SK-N-SH (cell line): ENCODE data around the gene ETF1. TPM values are rescaled to one million over a fixed set of nuclear protein-coding genes. Genes with fewer than 3 reads are reported as not detected.
A peak's percentile ranks its signal among the peaks of the same experiment; 100 is the strongest.

Experiments
- CTCF ChIA-PET: fragments of 300-600, 350-600 bp; formaldehyde crosslinking; extraction: SDS; loops from one replicate; lab custom pipeline; 2021; lab: Yijun Ruan, JAX
- POLR2A ChIA-PET: fragments of 350-600 bp; sonication (Branson Sonifier 250); formaldehyde crosslinking; extraction: SDS; loops from one replicate; lab custom pipeline; 2020; ENCODE audit warnings: antibody characterized with exemption, inconsistent platforms; lab: Yijun Ruan, JAX
- DNase-seq: peaks from one replicate; pipeline ENCODE4 v3.0.0; 2012
- H2AFZ ChIP-seq: fragments of 200-600 bp; sonication (generic); 2 replicates; pipeline ENCODE4 v1.8.1; 2016; ENCODE audit warnings: antibody characterized with exemption, mild to moderate bottlenecking, low read depth
- H3F3A ChIP-seq: fragments of 200-600 bp; sonication (generic); replicated peaks from 2 replicates; pipeline ENCODE3; 2016; ENCODE audit warnings: antibody characterized with exemption, mild to moderate bottlenecking; ENCODE audit not compliant: insufficient read depth
- H3K27ac ChIP-seq, 2 experiments: fragments of 200-500 bp in 1 of 2; fragments of 200-600 bp in 1 of 2; sonication (Bioruptor generic) in 1 of 2; sonication (generic), shearing (Covaris generic) in 1 of 2; 2 replicates each; pipeline versions ENCODE4 v1.5.1 to v1.6.1; 2014 to 2016; ENCODE audit warnings: low read depth in 2 of 2, inconsistent platforms in 1 of 2, low read length in 1 of 2, mild to moderate bottlenecking in 1 of 2, mixed read lengths in 1 of 2
- H3K27me3 ChIP-seq: fragments of 200-600 bp; sonication (generic), shearing (Covaris generic); 2 replicates; pipeline ENCODE4 v1.6.1; 2016; ENCODE audit warnings: mixed run types; ENCODE audit not compliant: insufficient read depth
- H3K36me3 ChIP-seq, 2 experiments: fragments of 200-500 bp in 1 of 2; fragments of 200-600 bp in 1 of 2; sonication (Bioruptor generic) in 1 of 2; sonication (generic) in 1 of 2; replicated peaks in 1 of 2; 2 replicates each; pipeline versions ENCODE3 to v1.5.1; 2014 to 2016; ENCODE audit warnings: low read length in 1 of 2, mild to moderate bottlenecking in 1 of 2; ENCODE audit not compliant: insufficient read depth in 2 of 2, control insufficient read depth in 1 of 2
- H3K4me1 ChIP-seq, 2 experiments: fragments of 200-500 bp in 1 of 2; fragments of 200-600 bp in 1 of 2; sonication (Bioruptor generic) in 1 of 2; sonication (generic), shearing (Covaris generic) in 1 of 2; 2 replicates each; pipeline versions ENCODE4 v1.5.1 to v1.6.1; 2014 to 2016; ENCODE audit warnings: low read depth in 1 of 2, low read length in 1 of 2, mixed run types in 1 of 2; ENCODE audit not compliant: insufficient read depth in 2 of 2, control insufficient read depth in 1 of 2
- H3K4me2 ChIP-seq: fragments of 200-600 bp; sonication (generic), shearing (Covaris generic); 2 replicates; pipeline ENCODE4 v1.6.1; 2017; ENCODE audit warnings: mixed run types
- H3K4me3 ChIP-seq, 2 experiments: fragments of 200-500 bp in 1 of 2; fragments of 200-600 bp in 1 of 2; sonication (Bioruptor generic) in 1 of 2; sonication (generic), shearing (Covaris generic) in 1 of 2; 2 replicates each; pipeline versions ENCODE4 v1.5.1 to v1.8.1; 2014 to 2016; ENCODE audit warnings: low read depth in 2 of 2, inconsistent platforms in 1 of 2, low read length in 1 of 2, mild to moderate bottlenecking in 1 of 2, mixed read lengths in 1 of 2, moderate library complexity in 1 of 2
- H3K79me2 ChIP-seq: fragments of 200-600 bp; sonication (generic); 2 replicates; pipeline ENCODE4 v1.8.1; 2017; ENCODE audit warnings: mild to moderate bottlenecking; ENCODE audit not compliant: insufficient read depth
- H3K9ac ChIP-seq: fragments of 200-600 bp; sonication (generic); 2 replicates; pipeline ENCODE4 v1.6.1; 2017; ENCODE audit warnings: mixed run types
- H3K9me2 ChIP-seq: fragments of 200-600 bp; sonication (generic); 2 replicates; pipeline ENCODE4 v1.6.1; 2017; ENCODE audit warnings: mixed run types
- H3K9me3 ChIP-seq: fragments of 200-600 bp; sonication (generic); 2 replicates; pipeline ENCODE4 v1.6.1; 2017; ENCODE audit warnings: mixed run types, mild to moderate bottlenecking, moderate library complexity
- H4K20me1 ChIP-seq: fragments of 200-600 bp; sonication (generic); 2 replicates; pipeline ENCODE4 v1.6.1; 2017; ENCODE audit warnings: mild to moderate bottlenecking, mixed run types; ENCODE audit not compliant: insufficient read depth
- CHD2 ChIP-seq: fragments of 150-350 bp; IDR thresholded peaks from 2 replicates; pipeline ENCODE4 v1.6.1; 2018; ENCODE audit warnings: low read length; ENCODE audit not compliant: partially characterized antibody
- EP300 ChIP-seq, 2 experiments: IDR thresholded peaks; 2 replicates each; pipeline versions ENCODE4 v1.4.0 to v1.6.1; 2012; ENCODE audit warnings: borderline replicate concordance in 1 of 2, low read depth in 1 of 2, low read length in 1 of 2
- FOXJ3 ChIP-seq: sonication (generic); formaldehyde crosslinking; IDR thresholded peaks from 2 replicates; pipeline ENCODE4 v1.5.1; 2020; ENCODE audit warnings: mild to moderate bottlenecking, missing genetic modification reagents
- GABPA ChIP-seq: IDR thresholded peaks from 2 replicates; pipeline ENCODE4 v1.4.0; 2012; ENCODE audit warnings: low read depth, mild to moderate bottlenecking
- GATA2 ChIP-seq: sonication (generic); formaldehyde crosslinking; IDR thresholded peaks from 2 replicates; pipeline ENCODE4 v1.5.0; 2020; ENCODE audit warnings: mild to moderate bottlenecking, missing genetic modification reagents
- JUND ChIP-seq: IDR thresholded peaks from 2 replicates; pipeline ENCODE4 v1.4.0; 2012
- MXI1 ChIP-seq: IDR thresholded peaks from 2 replicates; pipeline ENCODE4 v1.6.1; 2012; ENCODE audit warnings: mild to moderate bottlenecking, low read depth, low read length, improper control_type of control experiment
- POLR2AphosphoS5 ChIP-seq: IDR thresholded peaks from 2 replicates; pipeline ENCODE4 v1.6.1; 2012; ENCODE audit warnings: low read depth, low read length
- SMC3 ChIP-seq: IDR thresholded peaks from 2 replicates; pipeline ENCODE4 v1.6.1; 2012; ENCODE audit warnings: low read depth, low read length, improper control_type of control experiment
- YY1 ChIP-seq: IDR thresholded peaks from 2 replicates; pipeline ENCODE4 v1.4.0; 2012; ENCODE audit warnings: low read depth, mild to moderate bottlenecking
- ZBTB33 ChIP-seq: IDR thresholded peaks from 2 replicates; pipeline ENCODE4 v1.4.0; 2012; ENCODE audit warnings: low read depth, borderline replicate concordance
- WGBS: methylation state at CpG from one replicate; pipeline ENCODE4 v1.1.6; 2017; ENCODE audit warnings: low lambda C conversion rate; 5-methylcytosine and 5-hydroxymethylcytosine counted together
- polyA plus RNA-seq, 3 experiments: library from polyadenylated mRNA; depleted of rRNA; stranded (reverse); fragments of >200 nt; gene quantifications; 2 replicates each; pipeline ENCODE4 v1.2.3, GENCODE V29; 2012
- TF ChIP-seq, protein P1 (sequence below): fragments of 150-350 bp; IDR thresholded peaks from 2 replicates; pipeline ENCODE4 v1.6.1; 2016; ENCODE audit warnings: mild to moderate bottlenecking, low read depth, low read length
- TF ChIP-seq, protein P2 (sequence below): IDR thresholded peaks from 2 replicates; pipeline ENCODE4; 2012
- TF ChIP-seq, protein P3 (sequence below): IDR thresholded peaks from 2 replicates; pipeline ENCODE4 v1.4.0; 2012; ENCODE audit warnings: low read depth, borderline replicate concordance

Gene ETF1
- polyA plus RNA-seq, 1 of the 3 experiments (the other 2 are of a cell fraction), result 36.7 TPM

- TF ChIP-seq, protein P1, sequence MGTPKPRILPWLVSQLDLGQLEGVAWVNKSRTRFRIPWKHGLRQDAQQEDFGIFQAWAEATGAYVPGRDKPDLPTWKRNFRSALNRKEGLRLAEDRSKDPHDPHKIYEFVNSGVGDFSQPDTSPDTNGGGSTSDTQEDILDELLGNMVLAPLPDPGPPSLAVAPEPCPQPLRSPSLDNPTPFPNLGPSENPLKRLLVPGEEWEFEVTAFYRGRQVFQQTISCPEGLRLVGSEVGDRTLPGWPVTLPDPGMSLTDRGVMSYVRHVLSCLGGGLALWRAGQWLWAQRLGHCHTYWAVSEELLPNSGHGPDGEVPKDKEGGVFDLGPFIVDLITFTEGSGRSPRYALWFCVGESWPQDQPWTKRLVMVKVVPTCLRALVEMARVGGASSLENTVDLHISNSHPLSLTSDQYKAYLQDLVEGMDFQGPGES, result no peak
- no peak for TF ChIP-seq ZBTB33
- TF ChIP-seq, all 33 proteins: peak for 0
Measured at GRCh38 chr5:138549414-138549813, 6.4 kb upstream of the ETF1 start (continued).

DNA sequence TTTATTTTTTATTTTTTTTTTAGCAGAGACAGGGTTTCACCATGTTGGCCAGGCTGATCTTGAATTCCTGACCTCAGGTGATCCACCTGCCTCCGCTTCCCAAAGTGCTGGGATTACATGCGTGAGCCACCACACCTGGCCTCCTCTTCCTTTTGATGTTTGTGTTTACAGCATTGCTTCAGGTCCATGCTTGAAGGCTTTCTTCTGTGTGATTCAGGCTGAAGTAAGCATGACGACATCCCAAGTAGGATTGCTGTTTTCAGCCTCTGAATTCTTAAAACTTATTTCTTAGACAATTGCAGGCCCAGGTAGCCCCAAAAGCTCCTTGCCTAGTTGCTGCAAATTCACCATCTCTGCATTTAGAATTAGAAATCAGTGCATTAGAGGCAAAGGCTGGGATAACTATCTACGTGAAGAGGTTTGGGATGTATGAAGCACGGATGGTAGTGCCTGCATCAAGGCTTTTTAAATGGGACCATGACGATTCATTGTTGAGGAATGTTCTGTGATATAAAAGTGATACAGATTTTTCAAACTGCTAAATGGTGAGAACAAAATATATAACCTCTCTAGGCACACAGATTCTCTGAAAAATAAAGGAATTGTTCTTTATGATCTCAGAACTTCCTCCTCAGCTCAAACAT is 3.0 kb upstream of the ETF1 start:
- Histone ChIP-seq H3K4me3 (peak overlapping the region in 1 of 2 experiments; percentile 88; a peak in 2 of 4 replicates), H3F3A (peaks cover 10% of the 10 kb centered on the region)
- POLR2A ChIA-PET, result no interaction called here
- TF ChIP-seq GATA2 (CRISPR knock-in tag) (no peak), CHD2 (no peak), JUND (no peak), FOXJ3 (no peak), YY1 (no peak), SMC3 (no peak), POLR2AphosphoS5 (no peak), MXI1 (no peak), EP300 (IDR thresholded peaks at IDR 0.05; ENCODE audit: borderline replicate concordance in 1 of 2, low read depth in 1 of 2, low read length in 1 of 2) (no peak), GABPA (no peak)
- TF ChIP-seq, protein P2, sequence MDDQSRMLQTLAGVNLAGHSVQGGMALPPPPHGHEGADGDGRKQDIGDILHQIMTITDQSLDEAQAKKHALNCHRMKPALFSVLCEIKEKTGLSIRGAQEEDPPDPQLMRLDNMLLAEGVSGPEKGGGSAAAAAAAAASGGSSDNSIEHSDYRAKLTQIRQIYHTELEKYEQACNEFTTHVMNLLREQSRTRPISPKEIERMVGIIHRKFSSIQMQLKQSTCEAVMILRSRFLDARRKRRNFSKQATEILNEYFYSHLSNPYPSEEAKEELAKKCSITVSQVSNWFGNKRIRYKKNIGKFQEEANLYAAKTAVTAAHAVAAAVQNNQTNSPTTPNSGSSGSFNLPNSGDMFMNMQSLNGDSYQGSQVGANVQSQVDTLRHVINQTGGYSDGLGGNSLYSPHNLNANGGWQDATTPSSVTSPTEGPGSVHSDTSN, result no peak
- TF ChIP-seq, protein P3, sequence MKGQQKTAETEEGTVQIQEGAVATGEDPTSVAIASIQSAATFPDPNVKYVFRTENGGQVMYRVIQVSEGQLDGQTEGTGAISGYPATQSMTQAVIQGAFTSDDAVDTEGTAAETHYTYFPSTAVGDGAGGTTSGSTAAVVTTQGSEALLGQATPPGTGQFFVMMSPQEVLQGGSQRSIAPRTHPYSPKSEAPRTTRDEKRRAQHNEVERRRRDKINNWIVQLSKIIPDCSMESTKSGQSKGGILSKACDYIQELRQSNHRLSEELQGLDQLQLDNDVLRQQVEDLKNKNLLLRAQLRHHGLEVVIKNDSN, result no peak
- TF ChIP-seq, all 33 proteins: peak for 0
- H2AFZ ChIP-seq, result no peak overlapping the region
- 0 out of 2 replicates have a peak overlapping the region, but pooled peaks have one; percentile 32 for H3K9ac ChIP-seq
- H3K36me3 ChIP-seq, result peaks cover 0 to 3% of the 10 kb centered on the region in 2 experiments
- CTCF ChIA-PET, result interaction anchor here (0.6 to 4.6 kb wide), 4 partner anchors 9 to 96 kb away, joined by 3 to 35 read pairs (median 4); partner anchors contain the start of gene EGR1
- H3K9me3 ChIP-seq, result no peaks in the 10 kb centered on the region
- H4K20me1 ChIP-seq, result peaks cover 11% of the 10 kb centered on the region
- H3K27me3 ChIP-seq, result no peaks in the 10 kb centered on the region
- peak overlapping the region in 1 of 2 experiments; percentile 27; a peak in 1 of 4 replicates for H3K27ac ChIP-seq
- peak overlapping the region; percentile 93; the same call in 1 of the 2 replicates for H3K4me2 ChIP-seq
- H3K79me2 ChIP-seq, result peaks cover 89% of the 10 kb centered on the region
- peaks cover 13 to 20% of the 10 kb centered on the region in 2 experiments for H3K4me1 ChIP-seq
- 89% methylated on average over 6 of the region's 6 CpGs for WGBS
- no peak for DNase-seq
- H3K9me2 ChIP-seq, result no peaks in the 10 kb centered on the region
